ENCODE results near the gene WDR5. TPM values are rescaled to one million over a fixed set of nuclear protein-coding genes. Genes with fewer than 3 reads are reported as not detected.
A peak's percentile ranks its signal among the peaks of the same experiment; 100 is the strongest.

The WDR5 gene
- 22.4 and 24.6 TPM in 2 replicates for total RNA-seq

DNA sequence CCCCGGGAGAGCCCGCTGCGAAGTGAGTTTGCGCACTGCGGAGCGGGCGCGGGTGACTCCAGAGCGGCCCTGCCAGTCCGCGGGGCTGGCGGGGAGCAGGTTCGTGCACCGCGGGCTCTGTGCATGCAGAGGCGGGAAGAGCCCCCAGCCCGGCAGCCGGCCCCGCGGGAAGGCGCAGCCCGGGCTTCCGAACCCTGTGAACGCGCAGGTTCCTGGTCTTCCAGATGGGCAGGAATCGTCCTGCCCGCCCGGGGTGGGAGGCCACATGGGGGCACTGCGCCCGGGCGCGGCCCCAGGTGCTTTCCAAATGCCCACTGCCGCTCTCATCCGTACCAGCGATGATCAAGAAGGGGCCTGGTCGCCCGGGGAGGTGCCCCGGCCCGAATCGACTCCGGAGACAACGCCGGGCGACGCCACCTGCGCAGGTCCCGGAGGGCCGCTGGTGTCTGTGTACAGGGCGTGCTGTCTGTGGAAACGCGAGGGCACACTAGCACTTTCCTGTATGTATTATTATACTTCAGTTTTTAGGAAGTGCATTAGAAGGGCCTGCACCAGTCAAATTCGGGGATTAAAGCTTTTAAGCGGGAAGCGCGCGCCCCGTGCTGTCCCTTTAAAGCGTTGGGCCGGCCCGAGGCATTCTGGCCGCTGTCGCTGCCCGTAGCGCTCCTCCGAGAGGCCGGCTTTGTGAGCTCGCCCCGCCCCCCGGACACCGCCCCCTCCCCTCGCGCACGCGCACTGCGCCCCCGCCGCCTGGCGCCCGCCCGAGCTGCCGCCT lies at the start of gene WDR5:
Gene WDR5, plus strand, starts transcription at position 740 of the 775 bp plus-strand sequence. CDS start 3,796 bp downstream, outside the sequence.

Small RNA genes lying within 50 kb of the gene (small RNA-seq; reads per million reads assigned to genes)
- gene RNU6ATAC: 894 reads per million, percentile 99 among the genes with 10 or more reads in this experiment

Other genes with a start within 250 kb of the WDR5 start
- 11.8 and 19.4 TPM in 2 replicates for gene VAV2, start 143.8 kb upstream of the WDR5 start, total RNA-seq
- gene BRD3OS, start 110.6 kb upstream of the WDR5 start, total RNA-seq: 19.1 and 22.5 TPM in 2 replicates
- 5.5 and 6.6 TPM in 2 replicates for gene BRD3, start 68.1 kb upstream of the WDR5 start, total RNA-seq
- not detected in 2 replicates for gene RNU6ATAC, start 28.5 kb downstream of the WDR5 start, total RNA-seq
- gene RXRA, start 190.4 kb downstream of the WDR5 start, total RNA-seq: 18.4 and 19.7 TPM in 2 replicates

Measured in subcutaneous preadipocyte (primary cell).